GM21515 (cell line): Measurements from ENCODE around the gene CTNNA3.

Experiments used
- ATAC-seq: cut with Tn5 transposase; IDR thresholded peaks from one replicate; pipeline ENCODE4 v1.9.1; 2021; ENCODE audit not compliant: unreplicated experiment

CTNNA3 gene

DNA sequence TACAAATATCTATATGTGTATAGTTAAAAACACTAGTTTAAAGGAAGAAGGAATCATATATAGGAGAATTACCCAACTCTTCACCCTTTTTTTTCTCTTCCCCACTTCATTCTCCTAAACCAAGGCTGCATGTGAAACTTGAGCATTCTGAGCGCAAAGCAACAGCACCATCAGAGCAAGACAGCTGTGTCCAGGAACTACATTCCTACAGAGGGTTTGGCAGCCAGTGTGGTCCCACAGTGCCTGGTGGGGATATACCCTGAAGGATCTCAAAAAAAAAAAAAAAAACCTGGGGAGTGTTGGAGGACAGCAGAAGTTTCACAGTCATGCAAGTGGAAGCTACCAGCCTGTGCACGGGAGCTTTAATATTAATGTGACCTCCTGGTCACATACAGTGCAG, 310.4 kb downstream of the CTNNA3 start:
- ATAC-seq: no peak

DNA sequence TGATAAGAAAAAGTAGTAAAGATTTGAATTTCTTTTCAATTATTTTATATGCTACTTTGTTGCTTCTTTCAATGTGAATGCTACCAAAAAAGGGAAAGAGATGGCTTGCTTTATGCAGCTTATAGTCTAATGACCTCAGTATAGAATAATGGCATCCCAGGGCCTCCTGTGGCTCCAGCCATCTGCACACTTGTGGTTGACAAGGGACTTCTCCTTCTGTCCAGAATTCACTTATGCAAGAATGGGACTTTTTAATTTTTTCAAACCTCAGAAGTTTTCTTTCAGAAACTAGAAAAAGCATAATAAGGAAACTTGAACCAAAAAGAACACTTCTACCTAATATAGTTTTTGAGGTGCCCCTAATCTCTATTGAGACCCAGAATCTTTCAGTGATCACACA, 310.9 kb downstream of the CTNNA3 start:
- ATAC-seq: no peak

- ATAC-seq: no peak
Measured at GRCh38 chr10:67331121-67331910, 364.7 kb downstream of the CTNNA3 start.

- ATAC-seq: no peak
Measured at GRCh38 chr10:67327626-67328535, 368.1 kb downstream of the CTNNA3 start.

DNA sequence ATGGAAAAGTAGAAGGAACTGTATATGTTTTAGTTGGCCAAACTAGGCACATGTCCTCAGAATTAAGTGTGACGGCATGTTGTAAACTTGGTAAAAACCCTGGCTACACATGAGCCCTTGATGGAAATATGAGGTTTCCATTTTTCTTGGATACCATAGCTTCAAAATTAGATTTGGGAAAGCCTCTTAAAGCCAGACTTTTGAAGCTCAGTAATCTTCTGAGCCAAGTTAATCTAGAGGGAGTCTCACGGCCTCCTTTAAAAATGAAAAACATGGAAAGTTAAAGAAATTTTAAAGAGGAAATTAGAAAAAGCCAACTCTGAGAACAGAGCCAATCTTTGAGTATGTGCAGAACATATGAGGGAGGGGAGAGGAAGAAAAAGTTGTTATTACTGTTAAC, 376.0 kb downstream of the CTNNA3 start:
- ATAC-seq: no peak

DNA sequence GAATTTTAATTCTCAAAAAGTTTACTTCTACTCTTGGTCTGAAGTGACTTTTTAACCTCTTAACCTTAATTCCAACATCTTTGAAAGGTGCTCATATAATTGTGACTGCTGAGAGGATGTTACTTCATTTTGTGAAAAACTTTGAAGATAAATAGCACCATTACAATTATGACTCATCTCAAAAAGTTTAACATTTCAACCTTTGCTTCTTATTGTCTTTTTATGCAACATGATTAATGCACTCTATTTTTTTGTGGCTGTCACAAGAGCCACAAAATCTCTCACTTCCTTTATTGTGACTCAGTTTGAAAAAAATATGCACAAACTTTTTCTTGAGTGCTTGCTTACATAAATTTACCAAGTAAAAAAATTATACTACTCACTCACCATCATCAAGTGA, 387.1 kb downstream of the CTNNA3 start:
- no peak for ATAC-seq

GRCh38 chr10:67306588-67307205, 389.3 kb downstream of the CTNNA3 start:
- no peak for ATAC-seq

- ATAC-seq: no peak
Measured at GRCh38 chr10:67302701-67303100, 393.3 kb downstream of the CTNNA3 start.

GRCh38 chr10:67299761-67300160, 396.2 kb downstream of the CTNNA3 start:
- ATAC-seq: no peak

DNA sequence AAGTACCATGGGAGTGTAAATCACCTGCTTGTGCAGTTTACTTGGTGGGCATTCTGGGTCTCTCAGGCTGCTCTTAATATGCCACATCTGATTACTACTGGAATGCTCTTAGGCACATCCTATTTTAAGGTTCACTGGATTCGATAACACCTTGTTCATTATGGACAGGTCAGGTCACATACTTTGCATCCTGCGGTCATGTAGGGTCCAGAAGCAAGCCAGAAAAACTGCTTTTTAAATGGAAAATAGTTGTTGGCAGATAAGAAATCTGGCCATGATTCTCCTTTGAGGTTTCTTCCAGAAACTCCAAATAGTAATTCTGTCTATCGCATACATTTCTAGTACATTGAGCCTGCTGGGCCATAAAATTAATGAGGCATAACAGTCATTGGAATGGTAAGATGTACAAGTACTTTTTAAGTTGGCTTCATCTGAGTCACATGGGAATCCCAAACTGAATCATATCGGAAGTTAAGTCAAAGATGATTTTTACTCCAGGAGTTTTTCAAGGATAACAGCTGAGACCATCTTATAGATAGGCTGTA, 398.3 kb downstream of the CTNNA3 start:
- ATAC-seq: no peak

DNA sequence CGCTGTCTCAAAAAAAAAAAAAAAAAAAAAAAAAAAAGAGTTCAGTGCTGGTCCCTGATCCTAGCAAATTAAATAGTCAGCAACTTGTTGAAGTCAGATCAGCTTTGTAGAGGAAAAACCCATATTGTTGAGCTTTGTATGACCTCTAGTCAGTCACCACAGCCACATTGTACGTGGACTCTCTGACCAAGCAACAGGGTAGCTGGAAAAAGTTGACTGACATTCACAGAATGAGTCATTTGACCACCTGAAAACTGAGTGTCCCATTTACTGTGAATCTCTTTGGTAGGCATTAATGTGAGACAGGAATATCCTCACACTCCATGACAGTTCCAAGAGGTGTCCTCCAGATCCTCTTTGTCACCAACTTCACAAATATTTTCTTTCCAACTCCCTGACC, 399.1 kb downstream of the CTNNA3 start:
- ATAC-seq: no peak

GRCh38 chr10:67288688-67289410, 407.1 kb downstream of the CTNNA3 start:
- ATAC-seq: no peak

DNA sequence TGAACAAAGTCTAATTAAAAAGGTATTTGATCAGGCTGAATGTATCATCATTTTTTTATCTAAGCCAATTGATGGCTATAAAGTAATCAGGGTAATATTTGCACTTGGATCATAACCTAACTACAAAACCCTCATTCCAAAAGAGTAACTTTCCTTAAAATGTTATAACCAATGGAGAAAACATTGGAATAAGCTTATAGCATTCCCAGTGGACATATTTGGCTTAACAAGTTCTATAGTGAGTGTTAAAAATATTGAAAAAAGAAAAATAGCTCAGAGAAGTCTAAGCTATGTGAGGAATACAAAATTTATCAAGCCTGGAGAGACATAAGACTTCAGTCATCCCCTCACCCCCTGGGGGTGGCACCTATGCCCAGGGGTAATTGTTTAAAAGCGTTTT, 411.4 kb downstream of the CTNNA3 start:
- ATAC-seq: no peak

DNA sequence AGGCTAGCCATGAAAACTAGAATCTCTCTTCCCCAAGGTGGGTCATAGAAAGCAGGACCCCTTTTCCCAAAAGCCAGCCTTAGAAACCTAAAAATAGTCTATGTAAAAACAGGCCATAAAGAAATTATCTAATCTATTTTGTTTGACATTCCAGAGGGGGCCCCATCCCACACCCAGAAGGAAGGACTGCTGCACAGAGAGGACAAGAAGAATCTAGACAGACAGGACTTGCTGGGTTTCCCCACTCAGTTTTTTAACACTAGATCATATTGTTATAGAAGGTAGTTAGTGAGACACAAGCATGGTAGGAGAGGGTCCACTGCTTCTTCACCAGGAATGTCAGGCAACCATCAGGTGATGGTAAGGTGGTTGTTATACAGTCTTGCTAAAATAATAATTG, 413.1 kb downstream of the CTNNA3 start:
- ATAC-seq: no peak

- no peak for ATAC-seq
Measured at GRCh38 chr10:67280405-67280804, 415.6 kb downstream of the CTNNA3 start.

GRCh38 chr10:67277402-67277801, 418.6 kb downstream of the CTNNA3 start:
- no peak for ATAC-seq

GRCh38 chr10:67269828-67270227, 426.2 kb downstream of the CTNNA3 start:
- ATAC-seq: no peak

GRCh38 chr10:67268146-67268545, 427.8 kb downstream of the CTNNA3 start:
- ATAC-seq: no peak

- ATAC-seq: no peak
Measured at GRCh38 chr10:67262675-67263074, 433.3 kb downstream of the CTNNA3 start.

GRCh38 chr10:67261300-67261797, 434.6 kb downstream of the CTNNA3 start:
- no peak for ATAC-seq
